ENCODE measurements around the gene TFPI.
A peak's percentile ranks its signal among the peaks of the same experiment; 100 is the strongest.
"Not testable (repeated sequence)": the region's sequence is repeated elsewhere in the genome, so short reads cannot be mapped to it uniquely, and the experiment has no call there.

The TFPI gene

DNA sequence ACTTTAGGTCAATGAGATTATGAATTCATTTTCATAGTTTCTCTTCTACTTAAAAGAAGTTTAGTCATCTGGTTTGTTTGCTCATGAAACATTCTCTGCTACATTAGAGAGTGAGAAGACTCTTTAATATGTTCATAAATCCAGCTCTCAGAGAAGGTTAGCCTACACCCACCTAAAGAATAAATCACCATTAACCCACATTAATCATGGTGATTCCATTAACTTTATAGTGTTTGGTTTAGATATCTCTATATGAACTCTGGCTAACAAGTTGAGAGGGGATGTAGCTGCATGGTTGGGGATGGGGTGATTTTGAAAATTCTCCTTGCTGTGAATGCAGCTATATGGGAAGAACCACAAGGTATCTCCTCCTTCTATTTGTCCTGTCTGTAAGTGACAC is 10.7 kb downstream of the TFPI start:
- H3K4me2 ChIP-seq (ENCODE audit: low read length, poor library complexity, severe bottlenecking): no peak overlapping the region
- H2AFZ ChIP-seq (ENCODE audit: low read depth, low read length): no peak overlapping the region
- no peak overlapping the region for H2BK120ac ChIP-seq (ENCODE audit: low read depth, low read length)
- H2BK5ac ChIP-seq (ENCODE audit: low read depth, low read length, poor library complexity, severe bottlenecking): no peak overlapping the region
- peak overlapping the region; percentile 39 for H3K9ac ChIP-seq (ENCODE audit: low read length)
- H3K4me1 ChIP-seq (ENCODE audit: control insufficient read depth, insufficient read depth, low read depth, low read length): peaks cover 5% of the 10 kb centered on the region
- no peak overlapping the region for H3K18ac ChIP-seq (ENCODE audit: low read depth in 1 of 2, low read length in 2 of 2)
- no peak overlapping the region for H3K4ac ChIP-seq (ENCODE audit: low read depth in 1 of 2, low read length in 2 of 2)
- no peak overlapping the region for H3K27ac ChIP-seq (ENCODE audit: low read length, poor library complexity, severe bottlenecking)
- H3K9me3 ChIP-seq (ENCODE audit: control insufficient read depth, low read length): no peaks in the 10 kb centered on the region
- no peak overlapping the region for H3K4me3 ChIP-seq (ENCODE audit: insufficient read depth in 1 of 2, low read depth in 1 of 2, low read length in 2 of 2)
- H2AK5ac ChIP-seq (ENCODE audit: low read length, severe bottlenecking): no peak overlapping the region
- no peaks in the 10 kb centered on the region for H3K27me3 ChIP-seq (ENCODE audit: control insufficient read depth in 1 of 2, insufficient read depth in 1 of 2, low read length in 2 of 2)
- DNase-seq: no peak
- H2BK15ac ChIP-seq (ENCODE audit: low read depth, poor library complexity, severe bottlenecking): no peak overlapping the region
- no peak overlapping the region for H4K8ac ChIP-seq (ENCODE audit: low read length)
- H3K79me1 ChIP-seq (replicated peaks; ENCODE audit: low read length, poor library complexity, severe bottlenecking): no peaks in the 10 kb centered on the region
- peaks cover 0 to 4% of the 10 kb centered on the region in 2 experiments for H3K36me3 ChIP-seq (ENCODE audit: control insufficient read depth in 1 of 2, insufficient read depth in 2 of 2, low read depth in 1 of 2, low read length in 2 of 2)
- no peak overlapping the region for H3K23ac ChIP-seq (ENCODE audit: low read length in 2 of 2)
- no peak overlapping the region for H4K91ac ChIP-seq (ENCODE audit: low read length)
- H3K14ac ChIP-seq (ENCODE audit: low read length in 2 of 2): no peak overlapping the region
- H2BK12ac ChIP-seq (ENCODE audit: low read length in 2 of 2): no peak overlapping the region

DNA sequence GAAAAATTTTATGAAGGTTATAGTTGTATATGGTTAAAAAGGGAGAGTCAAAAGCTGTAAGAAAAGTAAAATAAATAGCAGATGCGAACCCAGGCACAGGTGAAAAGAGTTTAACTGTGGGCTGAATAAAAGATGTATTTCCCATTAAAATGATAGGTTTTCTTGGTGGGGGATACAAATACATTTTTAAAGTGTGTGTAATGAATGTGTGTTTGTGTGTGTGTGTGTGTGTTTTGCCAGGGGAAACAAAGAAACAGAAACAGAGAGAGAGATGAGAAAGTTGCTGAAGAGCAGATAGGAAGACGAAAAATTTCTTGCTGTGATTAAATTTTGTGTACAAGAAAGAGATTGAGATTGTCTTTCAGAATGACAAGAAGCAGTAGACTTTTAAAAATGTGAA is 12.1 kb downstream of the TFPI start:
- peak overlapping the region; percentile 90 for H3K27ac ChIP-seq (ENCODE audit: low read length, poor library complexity, severe bottlenecking)
- peaks cover 5% of the 10 kb centered on the region for H3K4me1 ChIP-seq (ENCODE audit: control insufficient read depth, insufficient read depth, low read depth, low read length)
- no peak overlapping the region for H2BK120ac ChIP-seq (ENCODE audit: low read depth, low read length)
- H2BK12ac ChIP-seq (ENCODE audit: low read length in 2 of 2): no peak overlapping the region
- H2BK5ac ChIP-seq (ENCODE audit: low read depth, low read length, poor library complexity, severe bottlenecking): no peak overlapping the region
- H3K23ac ChIP-seq (ENCODE audit: low read length in 2 of 2): no peak overlapping the region
- no peaks in the 10 kb centered on the region for H3K79me1 ChIP-seq (replicated peaks; ENCODE audit: low read length, poor library complexity, severe bottlenecking)
- no peak overlapping the region for H3K18ac ChIP-seq (ENCODE audit: low read depth in 1 of 2, low read length in 2 of 2)
- H2BK15ac ChIP-seq (ENCODE audit: low read depth, poor library complexity, severe bottlenecking): no peak overlapping the region
- H3K9me3 ChIP-seq (ENCODE audit: control insufficient read depth, low read length): peaks cover 4% of the 10 kb centered on the region
- no peak overlapping the region for H2AFZ ChIP-seq (ENCODE audit: low read depth, low read length)
- no peak overlapping the region for H3K14ac ChIP-seq (ENCODE audit: low read length in 2 of 2)
- peak overlapping the region in 1 of 2 experiments; percentile 3 for H3K4me3 ChIP-seq (ENCODE audit: insufficient read depth in 1 of 2, low read depth in 1 of 2, low read length in 2 of 2)
- DNase-seq: peak; percentile 62
- peaks cover 0 to 8% of the 10 kb centered on the region in 2 experiments for H3K36me3 ChIP-seq (ENCODE audit: control insufficient read depth in 1 of 2, insufficient read depth in 2 of 2, low read depth in 1 of 2, low read length in 2 of 2)
- no peak overlapping the region for H3K4ac ChIP-seq (ENCODE audit: low read depth in 1 of 2, low read length in 2 of 2)
- no peak overlapping the region for H4K8ac ChIP-seq (ENCODE audit: low read length)
- WGBS: 50% methylated on average over 2 of the region's 2 CpGs
- H3K27me3 ChIP-seq (ENCODE audit: control insufficient read depth in 1 of 2, insufficient read depth in 1 of 2, low read length in 2 of 2): no peaks in the 10 kb centered on the region
- no peak overlapping the region for H2AK5ac ChIP-seq (ENCODE audit: low read length, severe bottlenecking)
- no peak overlapping the region for H3K4me2 ChIP-seq (ENCODE audit: low read length, poor library complexity, severe bottlenecking)
- H4K91ac ChIP-seq (ENCODE audit: low read length): no peak overlapping the region
- H3K9ac ChIP-seq (ENCODE audit: low read length): peak overlapping the region; percentile 86

DNA sequence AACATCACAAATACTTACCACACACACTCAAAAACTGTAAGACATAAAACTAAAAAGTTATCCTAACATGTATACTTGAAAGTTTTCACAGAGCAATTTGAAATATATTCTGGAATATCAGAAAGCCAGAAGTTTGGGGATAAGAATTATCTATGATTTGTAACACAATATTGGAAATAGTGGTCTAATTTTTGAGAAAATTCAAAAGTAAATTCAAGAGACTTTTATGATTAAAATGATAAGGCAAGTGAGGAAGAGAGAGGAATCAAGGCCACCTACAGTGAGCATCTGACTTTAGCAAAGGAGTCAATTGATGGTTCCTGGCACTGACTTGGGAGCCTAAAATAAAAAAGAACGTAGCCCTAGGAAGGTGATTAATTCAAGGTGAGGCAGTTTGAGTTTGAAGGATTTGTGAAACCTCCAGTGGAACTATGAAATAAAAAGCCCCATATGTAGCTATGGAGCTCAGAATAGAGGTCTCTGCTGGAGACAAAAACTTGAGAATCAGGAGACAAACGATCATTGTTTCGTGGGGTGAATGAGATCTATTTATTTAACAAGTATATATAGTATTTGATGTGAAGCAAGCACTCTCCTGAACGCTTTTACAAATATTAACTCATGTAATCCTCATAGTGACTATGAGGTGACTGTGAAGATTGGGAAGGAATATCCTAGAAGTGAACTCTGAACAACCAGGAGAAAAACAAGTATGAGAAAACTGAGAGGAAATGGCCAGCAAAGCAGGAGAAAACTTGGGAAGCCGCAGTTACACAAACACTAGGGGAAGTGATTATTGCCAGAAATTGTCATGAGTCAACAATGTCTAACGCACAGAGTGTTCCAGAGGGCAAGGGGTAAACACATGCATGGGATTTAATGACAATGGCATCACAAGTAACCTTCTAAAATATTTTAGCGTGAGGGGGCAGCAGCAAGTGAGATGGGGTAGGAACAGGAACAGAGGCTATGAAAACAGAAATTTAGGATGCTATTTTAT is 12.8 kb downstream of the TFPI start:
- Histone ChIP-seq H2AK5ac (ENCODE audit: low read length, severe bottlenecking) (no peak overlapping the region), H3K36me3 (ENCODE audit: control insufficient read depth in 1 of 2, insufficient read depth in 2 of 2, low read depth in 1 of 2, low read length in 2 of 2) (peaks cover 0 to 8% of the 10 kb centered on the region in 2 experiments), H3K18ac (ENCODE audit: low read depth in 1 of 2, low read length in 2 of 2) (peak overlapping the region in 1 of 2 experiments; percentile 4), H3K27ac (ENCODE audit: low read length, poor library complexity, severe bottlenecking) (peak overlapping the region; percentile 90), H4K8ac (ENCODE audit: low read length) (no peak overlapping the region), H3K14ac (ENCODE audit: low read length in 2 of 2) (no peak overlapping the region), H2AFZ (ENCODE audit: low read depth, low read length) (no peak overlapping the region), H2BK15ac (ENCODE audit: low read depth, poor library complexity, severe bottlenecking) (no peak overlapping the region), H3K4me2 (ENCODE audit: low read length, poor library complexity, severe bottlenecking) (peak overlapping the region; percentile 56), H3K4ac (ENCODE audit: low read depth in 1 of 2, low read length in 2 of 2) (no peak overlapping the region), H3K9me3 (ENCODE audit: control insufficient read depth, low read length) (peaks cover 6% of the 10 kb centered on the region), H3K9ac (ENCODE audit: low read length) (peak overlapping the region; percentile 86), H3K4me1 (ENCODE audit: control insufficient read depth, insufficient read depth, low read depth, low read length) (peaks cover 5% of the 10 kb centered on the region), H2BK5ac (ENCODE audit: low read depth, low read length, poor library complexity, severe bottlenecking) (no peak overlapping the region), H2BK12ac (ENCODE audit: low read length in 2 of 2) (no peak overlapping the region), H3K27me3 (ENCODE audit: control insufficient read depth in 1 of 2, insufficient read depth in 1 of 2, low read length in 2 of 2) (no peaks in the 10 kb centered on the region), H2BK120ac (ENCODE audit: low read depth, low read length) (no peak overlapping the region), H3K23ac (ENCODE audit: low read length in 2 of 2) (no peak overlapping the region), H3K4me3 (ENCODE audit: insufficient read depth in 1 of 2, low read depth in 1 of 2, low read length in 2 of 2) (peak overlapping the region in 1 of 2 experiments; percentile 27), H4K91ac (ENCODE audit: low read length) (no peak overlapping the region), H3K79me1 (replicated peaks; ENCODE audit: low read length, poor library complexity, severe bottlenecking) (no peaks in the 10 kb centered on the region)
- peak; percentile 94 for DNase-seq
- whole genome bisulfite sequencing: 14% methylated on average over 4 of the region's 7 CpGs

DNA sequence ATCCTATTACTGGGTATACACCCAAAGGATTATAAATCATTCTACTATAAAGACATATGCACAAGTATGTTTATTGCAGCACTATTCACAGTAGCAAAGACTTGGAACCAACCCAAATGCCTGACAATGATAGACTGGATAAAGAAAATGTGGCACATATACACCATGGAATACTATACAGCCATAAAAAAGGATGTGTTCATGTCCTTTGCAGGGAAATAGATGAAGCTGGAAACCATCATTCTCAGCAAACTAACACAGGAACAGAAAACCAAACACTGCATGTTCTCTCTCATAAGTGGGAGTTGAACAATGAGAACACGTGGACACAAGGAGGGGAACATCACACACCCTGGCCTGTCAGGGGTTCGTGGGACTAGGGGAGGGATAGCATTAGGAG is 16.0 kb downstream of the TFPI start:
- not testable (repeated sequence) for DNase-seq; H2BK15ac ChIP-seq (ENCODE audit: low read depth, poor library complexity, severe bottlenecking); H3K14ac ChIP-seq (ENCODE audit: low read length in 2 of 2); H3K4me1 ChIP-seq (ENCODE audit: control insufficient read depth, insufficient read depth, low read depth, low read length); H2BK5ac ChIP-seq (ENCODE audit: low read depth, low read length, poor library complexity, severe bottlenecking); H3K4ac ChIP-seq (ENCODE audit: low read depth in 1 of 2, low read length in 2 of 2); H3K27me3 ChIP-seq (ENCODE audit: control insufficient read depth in 1 of 2, insufficient read depth in 1 of 2, low read length in 2 of 2); H3K79me1 ChIP-seq (replicated peaks; ENCODE audit: low read length, poor library complexity, severe bottlenecking); H3K4me2 ChIP-seq (ENCODE audit: low read length, poor library complexity, severe bottlenecking); H3K23ac ChIP-seq (ENCODE audit: low read length in 2 of 2); H2BK120ac ChIP-seq (ENCODE audit: low read depth, low read length); H2AK5ac ChIP-seq (ENCODE audit: low read length, severe bottlenecking); H4K91ac ChIP-seq (ENCODE audit: low read length); H2AFZ ChIP-seq (ENCODE audit: low read depth, low read length); H3K18ac ChIP-seq (ENCODE audit: low read depth in 1 of 2, low read length in 2 of 2); H3K9ac ChIP-seq (ENCODE audit: low read length); H4K8ac ChIP-seq (ENCODE audit: low read length); H3K4me3 ChIP-seq (ENCODE audit: insufficient read depth in 1 of 2, low read depth in 1 of 2, low read length in 2 of 2); H3K27ac ChIP-seq (ENCODE audit: low read length, poor library complexity, severe bottlenecking); H2BK12ac ChIP-seq (ENCODE audit: low read length in 2 of 2)
- Histone ChIP-seq H3K9me3 (ENCODE audit: control insufficient read depth, low read length) (peaks cover 18% of the 10 kb centered on the region), H3K36me3 (ENCODE audit: control insufficient read depth in 1 of 2, insufficient read depth in 2 of 2, low read depth in 1 of 2, low read length in 2 of 2) (peaks cover under 1 to 13% of the 10 kb centered on the region in 2 experiments)
- 100% methylated on average over 2 of the region's 2 CpGs for WGBS
